GM12873 (cell line): ENCODE measurements around the gene KRTAP1-4.
"Not testable (repeated sequence)": the region's sequence is repeated elsewhere in the genome, so short reads cannot be mapped to it uniquely, and the experiment has no call there.

ENCODE experiments used
- CTCF ChIP-seq: IDR thresholded peaks from 2 replicates; pipeline ENCODE4 v1.5.1; 2012; ENCODE audit warnings: low read depth, mild to moderate bottlenecking, moderate library complexity, low read length, control low read depth; ENCODE audit not compliant: insufficient read depth; ENCODE audit errors: missing control alignments

Gene KRTAP1-4

GRCh38 chr17:41064301-41064700, 34.3 kb upstream of the KRTAP1-4 start:
- TF ChIP-seq CTCF, result no peak

DNA sequence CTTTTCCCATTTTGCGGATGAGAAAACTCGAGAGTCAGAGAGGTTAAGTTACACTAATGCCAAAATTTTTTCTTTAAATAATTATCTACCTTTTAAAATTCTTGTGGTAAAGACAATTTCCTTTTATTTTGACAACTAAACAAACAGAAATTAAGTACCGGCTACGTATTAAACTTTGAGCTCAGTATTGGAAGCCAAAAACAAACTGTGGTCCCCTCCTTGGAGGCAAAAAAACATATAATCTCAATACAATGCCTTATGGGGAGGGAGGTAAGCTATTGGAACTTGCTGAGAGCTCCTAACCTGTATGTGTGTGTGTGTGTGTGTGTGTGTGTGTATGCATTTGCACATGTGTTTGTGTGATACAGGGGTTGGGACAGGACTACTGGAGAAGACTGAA, 33.5 kb upstream of the KRTAP1-4 start:
- no peak for TF ChIP-seq CTCF

- no peak for TF ChIP-seq CTCF
Measured at GRCh38 chr17:41061964-41062363, 32.0 kb upstream of the KRTAP1-4 start.

- TF ChIP-seq CTCF, result no peak
Measured at GRCh38 chr17:41060052-41060604, 30.1 kb upstream of the KRTAP1-4 start, which contains the start of gene KRTAP2-3. Gene KRTAP2-3, minus strand, starts transcription at chr17:41060114. Its CDS starts 64 bp downstream, at chr17:41060050.

DNA sequence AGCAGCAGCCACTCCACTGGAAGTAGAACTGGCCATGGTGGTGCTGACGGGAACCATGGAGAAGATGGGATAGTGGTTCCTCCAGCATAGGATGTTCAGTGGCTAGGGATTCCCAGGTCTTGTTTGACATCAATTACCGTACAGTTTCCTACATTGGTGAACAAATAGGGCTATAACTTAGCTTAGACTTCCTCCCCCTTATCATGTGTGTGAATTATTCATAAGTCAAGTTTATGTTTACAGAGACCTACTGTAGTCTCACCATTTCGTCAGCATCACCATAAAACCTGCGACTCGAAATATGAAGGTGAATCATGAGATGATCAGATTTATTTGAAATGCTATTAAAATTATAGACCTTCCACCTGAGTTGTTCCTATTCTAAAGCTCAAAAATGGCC, 28.7 kb upstream of the KRTAP1-4 start:
- no peak for TF ChIP-seq CTCF

DNA sequence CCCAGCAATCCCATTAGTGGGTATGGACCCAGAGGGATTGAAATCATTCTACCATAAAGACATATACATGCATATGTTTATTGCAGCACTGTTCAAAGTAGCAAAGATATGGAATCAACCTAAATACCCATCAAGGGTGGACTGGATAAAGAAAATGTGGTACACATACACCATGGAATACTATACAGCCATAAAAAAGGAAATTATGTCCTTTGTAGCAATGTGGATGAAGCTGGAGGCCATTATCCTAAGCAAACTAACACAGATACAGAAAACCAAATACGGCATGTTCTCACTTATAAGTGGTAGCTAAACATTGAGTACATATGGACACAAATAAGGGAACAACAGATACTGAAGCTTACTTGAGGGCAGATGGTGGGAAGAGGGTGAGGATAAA, 27.6 kb upstream of the KRTAP1-4 start:
- TF ChIP-seq CTCF, result no peak

- TF ChIP-seq CTCF, result not testable (repeated sequence)
Measured at GRCh38 chr17:41055130-41055529, 25.1 kb upstream of the KRTAP1-4 start, which contains the start of gene KRTAP2-2. Gene KRTAP2-2, minus strand, starts transcription at chr17:41055230. Its CDS starts 19 bp downstream, at chr17:41055211.

DNA sequence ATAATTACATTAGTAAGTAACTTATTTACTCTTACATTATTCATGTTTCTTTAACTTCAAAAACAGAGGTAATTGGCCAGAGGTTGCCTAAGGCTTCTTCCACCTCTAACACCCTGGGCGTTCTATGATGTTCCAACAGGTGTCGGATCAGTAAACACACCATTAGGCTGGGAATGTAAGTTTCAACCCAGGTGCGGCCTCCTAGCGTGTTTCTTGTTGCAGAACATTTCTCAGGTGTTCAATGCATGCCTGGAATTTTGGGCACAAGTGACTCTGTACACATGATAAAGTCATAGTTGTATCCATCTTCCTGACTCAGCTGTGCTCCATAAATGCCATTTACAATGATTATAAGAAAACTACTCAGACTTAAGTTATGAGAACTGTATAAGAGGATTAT, 24.0 kb upstream of the KRTAP1-4 start:
- no peak for TF ChIP-seq CTCF
